Activated CD8-positive, alpha-beta memory T cell treated with anti-CD3 and anti-CD28 coated beads for 1 hour (primary cell): ENCODE results near the gene U2AF1L4.
A peak's percentile ranks its signal among the peaks of the same experiment; 100 is the strongest.
"Not testable (repeated sequence)": the region's sequence is repeated elsewhere in the genome, so short reads cannot be mapped to it uniquely, and the experiment has no call there.

ENCODE experiments used
- DNase-seq, 2 donors: peaks; one replicate each; pipeline ENCODE4 v3.0.0-alpha.2; 2020; ENCODE audit warnings: low read depth in 1 of 2; ENCODE audit errors: extremely low read depth in 1 of 2

U2AF1L4 gene

GRCh38 chr19:35727956-35728706, 17.1 kb downstream of the U2AF1L4 start:
- DNase-seq: no peak

- DNase-seq: no peak
Measured at GRCh38 chr19:35727053-35727955, 17.9 kb downstream of the U2AF1L4 start.

GRCh38 chr19:35725216-35725861, 19.9 kb downstream of the U2AF1L4 start:
- DNase-seq: no peak

- no peak for DNase-seq
Measured at GRCh38 chr19:35724560-35724959, 20.7 kb downstream of the U2AF1L4 start.

- not testable (repeated sequence) for DNase-seq
Measured at GRCh38 chr19:35724132-35724531, 21.1 kb downstream of the U2AF1L4 start.

GRCh38 chr19:35723671-35724070, 21.5 kb downstream of the U2AF1L4 start:
- DNase-seq: no peak

- no peak for DNase-seq
Measured at GRCh38 chr19:35722897-35723296, 22.3 kb downstream of the U2AF1L4 start.

GRCh38 chr19:35722461-35722860, 22.8 kb downstream of the U2AF1L4 start:
- no peak for DNase-seq

GRCh38 chr19:35721374-35721773, 23.8 kb downstream of the U2AF1L4 start:
- DNase-seq: no peak

- DNase-seq: no peak
Measured at GRCh38 chr19:35720648-35721047, 24.6 kb downstream of the U2AF1L4 start.

- DNase-seq: no peak
Measured at GRCh38 chr19:35720163-35720524, 25.1 kb downstream of the U2AF1L4 start.

- DNase-seq: no peak
Measured at GRCh38 chr19:35719402-35720162, 25.6 kb downstream of the U2AF1L4 start.

GRCh38 chr19:35718345-35719041, 26.7 kb downstream of the U2AF1L4 start:
- DNase-seq: peak in 1 of 2 donors; percentile 38

GRCh38 chr19:35717665-35718344, 27.4 kb downstream of the U2AF1L4 start, which contains the start of gene KMT2B:
KMT2B (plus strand) TSS chr19:35718003; CDS start chr19:35718019, 16 bp downstream.
- DNase-seq: no peak

GRCh38 chr19:35716801-35717664, 28.2 kb downstream of the U2AF1L4 start:
- peak; percentile 90 to 91 for DNase-seq

GRCh38 chr19:35715981-35716800, 29.0 kb downstream of the U2AF1L4 start:
- DNase-seq: no peak

GRCh38 chr19:35715355-35715809, 29.8 kb downstream of the U2AF1L4 start:
- no peak for DNase-seq
